IMR-90 (cell line): ENCODE measurements around the gene LTN1. TPM values are rescaled to one million over a fixed set of nuclear protein-coding genes. Genes with fewer than 3 reads are reported as not detected.

Experiments used
- ATAC-seq: fragments of 200-7000 bp; cut with Tn5 transposase; 2 replicates; pipeline ENCODE4 v1.9.1; 2020; ENCODE audit warnings: low read depth, mild to moderate bottlenecking, moderate library complexity
- BruUV-seq: library from RNA; stranded (reverse); fragments of 400-500 nt; replicated peaks from 2 replicates; lab custom pipeline; 2021; lab: Mats Ljungman, UMichigan
- CTCF ChIA-PET: fragments of 300-600 bp; formaldehyde crosslinking; extraction: SDS; loops from one replicate; lab custom pipeline; 2021; ENCODE audit warnings: antibody characterized with exemption; lab: Yijun Ruan, JAX
- POLR2A ChIA-PET: fragments of 300-600 bp; sonication (Branson Sonifier 250); formaldehyde crosslinking; loops from one replicate; lab custom pipeline; 2022; ENCODE audit warnings: antibody characterized with exemption; ENCODE audit not compliant: unreplicated experiment; lab: Charles Lee
- DNase-seq: peaks from one replicate; pipeline ENCODE4 v3.0.0; 2013
- H2AFZ ChIP-seq: replicated peaks from 2 replicates; pipeline ENCODE3; 2013; ENCODE audit warnings: low read length, mild to moderate bottlenecking; ENCODE audit not compliant: poor library complexity
- H2AK5ac ChIP-seq: 2 replicates; pipeline ENCODE4 v1.6.1; 2013; ENCODE audit warnings: low read depth, low read length, inconsistent platforms
- H2AK9ac ChIP-seq: replicated peaks from 2 replicates; pipeline ENCODE3; 2013; ENCODE audit warnings: mild to moderate bottlenecking, low read depth, low read length, moderate library complexity; ENCODE audit not compliant: poor library complexity
- H2BK120ac ChIP-seq: 2 replicates; pipeline ENCODE4 v1.6.1; 2013; ENCODE audit warnings: low read depth, low read length, inconsistent platforms
- H2BK15ac ChIP-seq: 3 replicates; pipeline ENCODE4 v1.6.1; 2013; ENCODE audit warnings: low read depth, low read length, inconsistent platforms
- H2BK20ac ChIP-seq: 2 replicates; pipeline ENCODE4 v1.6.1; 2013; ENCODE audit warnings: low read depth, mild to moderate bottlenecking, inconsistent platforms, low read length, moderate library complexity
- H2BK5ac ChIP-seq: 2 replicates; pipeline ENCODE4 v1.6.1; 2013; ENCODE audit warnings: mild to moderate bottlenecking, low read depth, low read length, inconsistent platforms; ENCODE audit not compliant: poor library complexity, severe bottlenecking
- H3K14ac ChIP-seq: replicated peaks from 2 replicates; pipeline ENCODE4 v1.6.1; 2013; ENCODE audit warnings: low read depth, low read length, inconsistent platforms
- H3K18ac ChIP-seq: 2 replicates; pipeline ENCODE4 v1.6.1; 2013; ENCODE audit warnings: low read depth, low read length, control low read depth
- H3K23ac ChIP-seq: 2 replicates; pipeline ENCODE4 v1.6.1; 2013; ENCODE audit warnings: low read depth, low read length, inconsistent platforms
- H3K27ac ChIP-seq: 2 replicates; pipeline ENCODE4 v1.5.1; 2013; ENCODE audit warnings: mild to moderate bottlenecking, control low read depth, low read length; ENCODE audit not compliant: insufficient read depth
- H3K27me3 ChIP-seq: 2 replicates; pipeline ENCODE4 v1.6.1; 2013; ENCODE audit warnings: low read length; ENCODE audit not compliant: control insufficient read depth, insufficient read depth
- H3K36me3 ChIP-seq: 2 replicates; pipeline ENCODE4 v1.6.1; 2013; ENCODE audit warnings: low read length, mixed read lengths; ENCODE audit not compliant: control insufficient read depth, insufficient read depth
- H3K4ac ChIP-seq: 2 replicates; pipeline ENCODE4 v1.6.1; 2013; ENCODE audit warnings: low read depth, low read length, inconsistent platforms
- H3K4me1 ChIP-seq: 2 replicates; pipeline ENCODE4 v1.6.1; 2013; ENCODE audit warnings: low read length, mixed read lengths; ENCODE audit not compliant: control insufficient read depth, insufficient read depth
- H3K4me2 ChIP-seq: 2 replicates; pipeline ENCODE4 v1.6.1; 2013; ENCODE audit warnings: low read depth, mild to moderate bottlenecking, control low read depth, low read length, moderate library complexity
- H3K4me3 ChIP-seq: 2 replicates; pipeline ENCODE4 v1.5.1; 2013; ENCODE audit warnings: low read depth, mild to moderate bottlenecking, control low read depth, low read length, moderate library complexity; ENCODE audit not compliant: insufficient read depth
- H3K56ac ChIP-seq: 2 replicates; pipeline ENCODE4 v1.6.1; 2013; ENCODE audit warnings: low read length, inconsistent platforms; ENCODE audit not compliant: insufficient read depth; ENCODE audit errors: extremely low read depth
- H3K79me1 ChIP-seq, 2 experiments: 2 replicates each; pipeline ENCODE4 v1.6.1; 2013; ENCODE audit warnings: low read length in 2 of 2, inconsistent platforms in 1 of 2, low read depth in 1 of 2
- H3K9ac ChIP-seq: 2 replicates; pipeline ENCODE4 v1.6.1; 2013; ENCODE audit warnings: low read depth, low read length, control low read depth
- H3K9me1 ChIP-seq: 2 replicates; pipeline ENCODE4 v1.6.1; 2013; ENCODE audit warnings: low read length, inconsistent platforms; ENCODE audit not compliant: insufficient read depth
- H3K9me3 ChIP-seq: 2 replicates; pipeline ENCODE4 v1.6.1; 2013; ENCODE audit warnings: low read length; ENCODE audit not compliant: control insufficient read depth, insufficient read depth
- H4K20me1 ChIP-seq: 2 replicates; pipeline ENCODE4 v1.6.1; 2013; ENCODE audit warnings: low read length, inconsistent platforms; ENCODE audit not compliant: insufficient read depth
- H4K5ac ChIP-seq: 2 replicates; pipeline ENCODE4 v1.6.1; 2013; ENCODE audit warnings: mild to moderate bottlenecking, low read depth, low read length, control low read depth
- H4K8ac ChIP-seq, 2 experiments: 2 replicates each; pipeline ENCODE4 v1.6.1; 2013; ENCODE audit warnings: low read depth in 2 of 2, low read length in 2 of 2, control low read depth in 1 of 2, inconsistent platforms in 1 of 2
- H4K91ac ChIP-seq: 2 replicates; pipeline ENCODE4 v1.6.1; 2013; ENCODE audit warnings: low read depth, low read length, inconsistent platforms; ENCODE audit not compliant: insufficient read depth
- CEBPB ChIP-seq: IDR thresholded peaks from 2 replicates; pipeline ENCODE4 v1.6.1; 2012; ENCODE audit warnings: low read depth, low read length, improper control_type of control experiment
- ELK1 ChIP-seq: fragments of 150-350 bp; IDR thresholded peaks from 2 replicates; pipeline ENCODE4 v1.6.1; 2016; ENCODE audit warnings: low read depth, mild to moderate bottlenecking, low read length, moderate library complexity, borderline replicate concordance
- FOS ChIP-seq: fragments of 150-350 bp; IDR thresholded peaks from 2 replicates; pipeline ENCODE4 v1.6.1; 2016; ENCODE audit warnings: low read depth, low read length
- MAFK ChIP-seq: IDR thresholded peaks from 2 replicates; pipeline ENCODE4 v1.6.1; 2012; ENCODE audit warnings: low read depth, low read length, improper control_type of control experiment
- MAZ ChIP-seq: IDR thresholded peaks from 2 replicates; pipeline ENCODE4 v1.6.1; 2012; ENCODE audit warnings: low read depth, mild to moderate bottlenecking, low read length, improper control_type of control experiment, moderate library complexity, borderline replicate concordance
- MXI1 ChIP-seq: IDR thresholded peaks from 2 replicates; pipeline ENCODE4 v1.6.1; 2012; ENCODE audit warnings: low read depth, mild to moderate bottlenecking, low read length, moderate library complexity, borderline replicate concordance
- NFE2L2 ChIP-seq: fragments of 150-350 bp; IDR thresholded peaks from 2 replicates; pipeline ENCODE4 v1.6.1; 2016; ENCODE audit warnings: low read depth, mild to moderate bottlenecking, low read length
- POLR2A ChIP-seq: IDR thresholded peaks from 2 replicates; pipeline ENCODE4 v1.6.1; 2012; ENCODE audit warnings: mild to moderate bottlenecking, low read depth, low read length
- RAD21 ChIP-seq: IDR thresholded peaks from 2 replicates; pipeline ENCODE4 v1.6.1; 2012; ENCODE audit warnings: low read length, improper control_type of control experiment
- RFX5 ChIP-seq: IDR thresholded peaks from 2 replicates; pipeline ENCODE4 v1.8.0; 2012; ENCODE audit warnings: low read depth, mild to moderate bottlenecking, low read length, moderate library complexity
- SMC3 ChIP-seq: fragments of 150-350 bp; IDR thresholded peaks from 2 replicates; pipeline ENCODE4 v1.6.1; 2016; ENCODE audit warnings: low read depth, mild to moderate bottlenecking, antibody characterized with exemption, low read length, moderate library complexity
- USF2 ChIP-seq: fragments of 150-350 bp; IDR thresholded peaks from 2 replicates; pipeline ENCODE4 v1.6.1; 2017; ENCODE audit warnings: mild to moderate bottlenecking, antibody characterized with exemption, low read length, low read depth
- WGBS, 2 experiments: methylation state at CpG; one replicate each; pipeline versions ENCODE4 v1.1.5 to v1.1.7; 2013; ENCODE audit warnings: missing lambda C conversion rate in 2 of 2; ENCODE audit not compliant: insufficient read length in 1 of 2; ENCODE audit errors: extremely low coverage in 2 of 2; 5-methylcytosine and 5-hydroxymethylcytosine counted together
- dilution Hi-C: fragments of 300-500 bp; cut with HindIII; formaldehyde crosslinking; loops from one replicate; pipeline ENCODE4 v1.14.3; 2018; ENCODE audit warnings: low sequenced_read_pairs; ENCODE audit not compliant: unreplicated experiment
- in situ Hi-C: fragments of 300-500 bp; cut with MboI; formaldehyde crosslinking; loops from 3 replicates; pipeline ENCODE4 v1.14.3; 2019; ENCODE audit warnings: low sequenced_read_pairs, inconsistent platforms, mixed read lengths
- intact Hi-C: fragments of 100-400 bp; cut with micrococcal nuclease; formaldehyde crosslinking; loops from 2 replicates; pipeline ENCODE4 v1.10.0; 2022
- polyA plus RNA-seq, 3 experiments: library from polyadenylated mRNA; depleted of rRNA; stranded (reverse); fragments of >200 nt; gene quantifications; 2 replicates each; pipeline ENCODE4 v1.2.3, GENCODE V29; 2012; ENCODE audit warnings: low replicate concordance in 1 of 3
- total RNA-seq: library from RNA; depleted of rRNA; stranded (reverse); fragments of >200 nt; gene quantifications from 2 replicates; pipeline ENCODE4 v1.2.3, GENCODE V29; 2012

Gene LTN1
- total and polyA plus RNA-seq, 2 of the 4 experiments (the other 2 are of a cell fraction), result 6.7 to 35.5 TPM

- Histone ChIP-seq H2BK5ac (no peak overlapping the region), H4K8ac (no peak overlapping the region), H2BK15ac (no peak overlapping the region), H4K91ac (no peak overlapping the region), H3K56ac (no peak overlapping the region), H2AFZ (no peak overlapping the region), H2BK120ac (no peak overlapping the region), H3K79me1 (peaks cover 8 to 10% of the 10 kb centered on the region in 2 experiments; a peak in 3 of 4 replicates), H3K23ac (no peak overlapping the region), H2BK20ac (no peak overlapping the region), H3K4ac (no peak overlapping the region), H4K5ac (no peak overlapping the region), H2AK9ac (no peak overlapping the region), H3K4me2 (no peak overlapping the region), H3K4me3 (no peak overlapping the region), H3K9me1 (peaks cover 3% of the 10 kb centered on the region; the same call in 1 of the 2 replicates), H3K27me3 (no peaks in the 10 kb centered on the region), H3K4me1 (0 out of 2 replicates have a peak, but pooled peaks cover 2% of the 10 kb centered on the region), H3K9me3 (no peaks in the 10 kb centered on the region), H2AK5ac (no peak overlapping the region), H4K20me1 (no peaks in the 10 kb centered on the region), H3K14ac (no peak overlapping the region), H3K9ac (no peak overlapping the region), H3K27ac (no peak overlapping the region), H3K18ac (no peak overlapping the region), H3K36me3 (0 out of 2 replicates have a peak, but pooled peaks cover 1% of the 10 kb centered on the region)
- CTCF ChIA-PET, result no interaction called here
- POLR2A ChIA-PET, result no interaction called here
- no peak for ATAC-seq
- BruUV-seq, result no TSS peak
- 100% methylated on average over 1 of the region's 2 CpGs; no CpG with 5 or more reads in 1 of the 2 experiments for WGBS, 2 experiments
- in situ Hi-C loops, result no loop called here
- TF ChIP-seq MAFK (no peak), MAZ (no peak), SMC3 (no peak), FOS (no peak), MXI1 (no peak), CEBPB (no peak), RAD21 (no peak), ELK1 (no peak), NFE2L2 (no peak), POLR2A (no peak), USF2 (no peak), RFX5 (no peak)
- no peak for DNase-seq
- intact Hi-C loops, result loop anchor here (5.0 kb wide), 1 partner anchor 60 kb away; no protein-coding TSS in a partner anchor
- dilution Hi-C loops, result no loop called here
Observed at GRCh38 chr21:28882345-28882744, 110.3 kb downstream of the LTN1 start.
